ENCODE data around the gene PFKFB2. TPM values are rescaled to one million over a fixed set of nuclear protein-coding genes. Genes with fewer than 3 reads are reported as not detected.

Gene PFKFB2
- total RNA-seq, 1 experiment from 2014 or later: 28.0 TPM

- Histone ChIP-seq H3K4me2 (no peak overlapping the region), H3F3A (ENCODE audit: insufficient read depth, low read depth) (peaks cover 4% of the 10 kb centered on the region; the same call in 1 of the 2 replicates), H3K36me3 (ENCODE audit: low read depth) (no peaks in the 10 kb centered on the region), H2AFZ (no peak overlapping the region), H4K20me1 (ENCODE audit: insufficient read depth) (no peaks in the 10 kb centered on the region), H3K9me2 (ENCODE audit: insufficient read depth) (no peaks in the 10 kb centered on the region), H3K27ac (no peak overlapping the region), H3K4me3 (no peak overlapping the region), H3K79me2 (ENCODE audit: low read depth) (no peaks in the 10 kb centered on the region), H3K9me3 (ENCODE audit: insufficient read depth, low read depth) (no peaks in the 10 kb centered on the region), H3K4me1 (replicated peaks; ENCODE audit: insufficient read depth) (peaks cover 7% of the 10 kb centered on the region; the same call in 1 of the 2 replicates), H3K27me3 (ENCODE audit: insufficient read depth, low read depth) (no peaks in the 10 kb centered on the region)
- POLR2A ChIA-PET (ENCODE audit: unreplicated experiment): interaction anchor here (0.5 to 0.6 kb wide), 3 partner anchors 108 to 445 kb away, joined by 3 to 4 read pairs (median 4); no protein-coding TSS in a partner anchor
- no TSS peak for BruUV-seq (replicated peaks)
- CTCF ChIA-PET: interaction anchor here (0.5 kb wide), 1 partner anchor 11 kb away, joined by 4 read pairs; no protein-coding TSS in a partner anchor
- DNase-seq: peak in 1 of 2 experiments; percentile 12
- no peak for TF ChIP-seq CTCF (conservative IDR thresholded peaks at IDR 0.05)
- no peak for TF ChIP-seq EZH2 (IDR thresholded peaks at IDR 0.05; ENCODE audit: low read depth)
- intact Hi-C loops (cut with micrococcal nuclease; ENCODE audit: unreplicated experiment): loop anchor here (2.0 to 10.0 kb wide), 5 partner anchors 97 to 472 kb away; no protein-coding TSS in a partner anchor
These were observed 26.7 kb downstream of the PFKFB2 start for GRCh38 chr1:207079706-207080241.

GRCh38 chr1:207081088-207081487, 28.0 kb downstream of the PFKFB2 start:
- H3K27me3 ChIP-seq (ENCODE audit: insufficient read depth, low read depth): no peaks in the 10 kb centered on the region
- H4K20me1 ChIP-seq (ENCODE audit: insufficient read depth): no peaks in the 10 kb centered on the region
- H3F3A ChIP-seq (ENCODE audit: insufficient read depth, low read depth): peaks cover 4% of the 10 kb centered on the region; the same call in 1 of the 2 replicates
- H3K36me3 ChIP-seq (ENCODE audit: low read depth): no peaks in the 10 kb centered on the region
- peak in 1 of 2 experiments; percentile 50 for DNase-seq
- TF ChIP-seq CTCF (conservative IDR thresholded peaks at IDR 0.05) (no peak), EZH2 (IDR thresholded peaks at IDR 0.05; ENCODE audit: low read depth) (no peak)
- ChIA-PET CTCF (no interaction called here), POLR2A (ENCODE audit: unreplicated experiment) (no interaction called here)
- no peaks in the 10 kb centered on the region for H3K9me3 ChIP-seq (ENCODE audit: insufficient read depth, low read depth)
- BruUV-seq (replicated peaks): no TSS peak
- no peak overlapping the region for H3K4me3 ChIP-seq
- H2AFZ ChIP-seq: no peak overlapping the region
- H3K79me2 ChIP-seq (ENCODE audit: low read depth): no peaks in the 10 kb centered on the region
- no peak overlapping the region for H3K27ac ChIP-seq
- no peak overlapping the region for H3K4me2 ChIP-seq
- peaks cover 12% of the 10 kb centered on the region; the same call in 1 of the 2 replicates for H3K4me1 ChIP-seq (replicated peaks; ENCODE audit: insufficient read depth)
- intact Hi-C loops (cut with micrococcal nuclease; ENCODE audit: unreplicated experiment): loop anchor here (10.0 kb wide), 1 partner anchor 124 kb away; no protein-coding TSS in a partner anchor
- H3K9me2 ChIP-seq (ENCODE audit: insufficient read depth): no peaks in the 10 kb centered on the region

- no peak for DNase-seq
- no peak overlapping the region for H3K4me3 ChIP-seq
- H3K27me3 ChIP-seq (ENCODE audit: insufficient read depth, low read depth): no peaks in the 10 kb centered on the region
- no peak overlapping the region for H2AFZ ChIP-seq
- BruUV-seq (replicated peaks): no TSS peak
- H3K27ac ChIP-seq: no peak overlapping the region
- no peaks in the 10 kb centered on the region for H3K36me3 ChIP-seq (ENCODE audit: low read depth)
- H3K4me2 ChIP-seq: no peak overlapping the region
- POLR2A ChIA-PET (ENCODE audit: unreplicated experiment): no interaction called here
- no peaks in the 10 kb centered on the region for H4K20me1 ChIP-seq (ENCODE audit: insufficient read depth)
- no peaks in the 10 kb centered on the region for H3K9me3 ChIP-seq (ENCODE audit: insufficient read depth, low read depth)
- CTCF ChIA-PET: no interaction called here
- peaks cover 12% of the 10 kb centered on the region; the same call in 1 of the 2 replicates for H3K4me1 ChIP-seq (replicated peaks; ENCODE audit: insufficient read depth)
- H3K9me2 ChIP-seq (ENCODE audit: insufficient read depth): no peaks in the 10 kb centered on the region
- intact Hi-C loops (cut with micrococcal nuclease; ENCODE audit: unreplicated experiment): loop anchor here (10.0 kb wide), 1 partner anchor 123 kb away; no protein-coding TSS in a partner anchor
- no peaks in the 10 kb centered on the region for H3K79me2 ChIP-seq (ENCODE audit: low read depth)
- no peak for TF ChIP-seq EZH2 (IDR thresholded peaks at IDR 0.05; ENCODE audit: low read depth)
- H3F3A ChIP-seq (ENCODE audit: insufficient read depth, low read depth): peaks cover 4% of the 10 kb centered on the region; the same call in 1 of the 2 replicates
These were observed 28.7 kb downstream of the PFKFB2 start for GRCh38 chr1:207081806-207082205.
